GM18511 (cell line): ENCODE results near the gene CMPK1.
"Not testable (repeated sequence)": the region's sequence is repeated elsewhere in the genome, so short reads cannot be mapped to it uniquely, and the experiment has no call there.

ENCODE experiments used
- ATAC-seq: cut with Tn5 transposase; IDR thresholded peaks from one replicate; pipeline ENCODE4 v1.9.1; 2021; ENCODE audit warnings: mild to moderate bottlenecking, moderate library complexity; ENCODE audit not compliant: unreplicated experiment

The CMPK1 gene

DNA sequence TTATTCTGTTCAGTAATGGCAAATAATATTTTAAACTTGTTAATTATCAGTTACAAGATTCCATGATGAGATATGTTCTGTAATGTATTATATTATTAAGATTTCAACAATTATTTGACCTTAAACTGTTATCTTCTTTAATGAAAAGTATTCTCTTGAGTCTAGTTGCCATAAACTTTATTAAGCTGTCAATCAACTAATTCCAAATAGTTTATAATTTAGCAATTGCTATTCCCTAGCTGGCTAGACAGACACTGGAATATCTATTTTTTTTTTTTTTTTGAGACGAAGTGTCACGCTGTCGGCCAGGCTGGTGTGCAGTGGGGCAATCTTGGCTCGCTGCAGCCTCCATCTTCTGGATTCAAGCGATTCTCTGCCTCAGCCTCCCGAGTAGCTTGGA is 3.8 kb downstream of the CMPK1 start:
- ATAC-seq = no peak

DNA sequence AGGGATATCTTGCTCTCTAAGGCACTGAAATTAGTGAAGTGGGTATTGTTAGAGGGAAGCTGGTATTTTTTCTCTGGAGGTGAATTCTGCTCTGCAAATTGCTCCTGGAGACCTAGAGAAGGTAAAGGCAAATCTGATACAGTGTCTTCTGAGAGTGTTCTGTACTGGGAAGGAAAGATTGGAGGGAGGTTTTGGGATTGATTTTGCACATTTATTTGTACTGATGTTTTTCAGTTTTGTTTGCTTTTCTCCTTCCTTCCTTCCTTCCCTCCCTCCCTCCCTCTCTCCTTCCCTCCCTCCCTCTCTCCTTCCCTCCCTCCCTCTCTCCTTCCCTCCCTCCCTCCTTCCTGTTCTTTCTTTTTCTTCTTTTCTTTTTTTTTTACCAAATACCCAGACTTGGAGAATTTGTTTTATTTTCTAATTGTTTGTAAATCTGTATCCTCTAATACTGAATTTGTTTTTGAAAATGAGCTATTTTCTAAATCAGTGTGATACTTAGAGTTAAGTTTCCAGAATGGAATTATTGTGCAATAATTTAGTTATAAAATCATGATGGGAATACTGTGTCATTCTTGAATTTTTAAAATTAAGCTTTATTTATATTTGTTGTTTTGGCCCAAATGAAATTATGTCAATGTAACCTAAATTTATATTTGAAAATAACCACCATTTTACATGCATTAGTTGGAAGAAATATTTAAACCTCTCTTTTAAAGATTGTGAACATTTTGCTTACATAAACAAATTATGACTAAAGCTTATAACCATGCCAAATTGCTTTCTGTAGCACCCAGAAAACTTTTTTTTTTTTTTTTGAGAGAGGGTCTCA is 4.9 kb downstream of the CMPK1 start:
- no peak for ATAC-seq

DNA sequence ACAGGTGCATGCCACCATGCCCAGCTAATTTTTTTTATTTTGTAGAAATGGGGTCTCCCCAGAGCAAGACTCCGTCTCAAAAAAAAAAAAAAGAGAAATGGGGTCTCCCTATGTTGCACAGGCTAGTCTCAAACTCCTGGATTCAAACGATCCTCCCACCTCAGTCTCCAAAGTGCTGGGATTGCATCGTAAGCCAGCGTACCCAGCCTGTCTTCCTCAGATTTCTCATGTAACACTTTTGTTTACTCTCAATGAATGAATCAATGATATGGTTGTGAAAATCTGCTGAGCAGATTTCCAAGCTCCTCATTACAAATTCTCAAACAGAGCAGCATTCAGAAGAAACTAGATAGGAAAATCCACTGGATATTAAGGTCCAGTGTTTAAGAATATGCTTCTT is 6.6 kb downstream of the CMPK1 start:
- no peak for ATAC-seq

DNA sequence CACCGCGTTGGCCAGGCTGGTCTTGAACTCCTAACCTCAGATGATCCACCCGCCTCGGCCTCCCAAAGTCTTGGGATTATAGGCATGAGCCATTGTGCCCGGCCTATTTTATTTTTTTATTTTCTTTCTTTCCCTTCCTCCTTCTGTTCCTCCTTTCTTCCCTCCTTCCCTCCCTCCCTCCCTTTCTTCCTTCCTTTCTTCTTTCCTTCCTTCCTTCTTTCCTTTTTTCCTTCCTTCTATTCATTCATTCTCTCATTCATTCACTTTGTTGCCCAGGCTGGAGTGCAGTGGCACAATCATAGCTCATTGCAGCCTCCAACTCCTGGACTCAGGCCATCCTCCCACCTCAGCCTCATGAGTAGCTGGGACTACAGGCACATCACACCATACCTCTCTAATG is 13.4 kb downstream of the CMPK1 start:
- not testable (repeated sequence) for ATAC-seq

GRCh38 chr1:47347735-47348134 is 14.1 kb downstream of the CMPK1 start:
- no peak for ATAC-seq

DNA sequence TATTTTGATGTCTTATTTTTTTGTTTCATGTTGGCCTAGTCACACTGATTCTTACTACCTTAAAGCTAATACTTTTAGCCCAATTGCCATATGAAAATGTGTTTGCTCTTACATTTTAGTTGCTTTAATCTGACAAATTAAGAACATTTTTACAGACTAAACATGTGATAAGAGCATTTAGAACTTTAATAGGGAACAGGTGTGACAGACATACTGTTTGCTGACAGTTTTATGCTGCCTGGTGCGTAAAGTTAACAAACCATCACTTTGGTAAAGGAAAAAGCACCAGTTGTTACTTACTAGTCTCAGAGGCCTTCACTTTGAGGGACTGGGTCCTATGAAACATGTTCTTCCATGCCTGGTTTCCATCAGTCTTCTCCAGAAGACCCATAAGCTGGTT is 14.7 kb downstream of the CMPK1 start:
- no peak for ATAC-seq

DNA sequence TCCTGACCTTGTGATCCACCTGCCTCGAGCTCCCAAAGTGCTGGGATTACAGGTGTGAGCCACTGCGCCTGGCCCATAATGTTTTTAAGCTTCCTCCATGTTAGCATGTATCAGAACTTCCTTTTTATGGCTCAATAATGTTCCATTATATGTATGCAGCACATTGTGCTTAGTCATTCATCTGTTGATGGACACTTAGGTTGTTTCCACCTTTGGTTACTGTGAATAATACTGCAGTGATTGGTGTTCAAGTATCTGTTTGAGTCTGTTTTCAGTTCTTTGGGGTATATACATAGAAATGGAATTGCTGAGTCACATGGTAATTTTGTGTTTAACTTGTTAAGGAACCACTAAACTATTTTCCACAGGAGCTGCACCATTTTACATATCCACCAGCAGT is 17.7 kb downstream of the CMPK1 start:
- peak; percentile 92 for ATAC-seq

GRCh38 chr1:47361380-47361779 is 27.8 kb downstream of the CMPK1 start:
- ATAC-seq = no peak

- ATAC-seq = no peak
These were observed 29.2 kb downstream of the CMPK1 start for GRCh38 chr1:47362828-47363227.

- ATAC-seq = no peak
These were observed 34.1 kb downstream of the CMPK1 start for GRCh38 chr1:47367651-47368050.

GRCh38 chr1:47371016-47371517 is 37.5 kb downstream of the CMPK1 start:
- ATAC-seq = no peak

- no peak for ATAC-seq
These were observed 40.9 kb downstream of the CMPK1 start for GRCh38 chr1:47374501-47374900.

DNA sequence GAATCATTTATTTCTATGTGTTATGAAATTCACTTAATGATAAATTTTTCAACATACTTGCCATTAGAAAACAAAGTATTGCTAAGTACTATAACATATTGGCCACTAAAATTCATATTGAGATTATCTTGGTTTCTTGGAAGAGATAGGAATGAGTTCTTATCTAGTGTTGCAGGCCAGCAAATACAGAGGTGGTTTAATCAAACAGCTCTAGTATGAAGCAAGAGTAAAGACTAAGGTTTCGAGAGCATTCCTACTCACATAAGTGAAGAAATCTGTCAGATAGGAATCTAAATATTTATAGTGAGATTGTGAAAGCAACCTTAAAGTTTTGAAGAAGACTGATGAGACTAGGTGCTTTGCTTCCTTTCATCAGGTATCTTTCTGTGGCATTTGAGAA is 44.6 kb downstream of the CMPK1 start:
- ATAC-seq = no peak

GRCh38 chr1:47380699-47381098 is 47.1 kb downstream of the CMPK1 start:
- ATAC-seq = no peak

- ATAC-seq = no peak
These were observed 48.9 kb downstream of the CMPK1 start for GRCh38 chr1:47382399-47382983.

DNA sequence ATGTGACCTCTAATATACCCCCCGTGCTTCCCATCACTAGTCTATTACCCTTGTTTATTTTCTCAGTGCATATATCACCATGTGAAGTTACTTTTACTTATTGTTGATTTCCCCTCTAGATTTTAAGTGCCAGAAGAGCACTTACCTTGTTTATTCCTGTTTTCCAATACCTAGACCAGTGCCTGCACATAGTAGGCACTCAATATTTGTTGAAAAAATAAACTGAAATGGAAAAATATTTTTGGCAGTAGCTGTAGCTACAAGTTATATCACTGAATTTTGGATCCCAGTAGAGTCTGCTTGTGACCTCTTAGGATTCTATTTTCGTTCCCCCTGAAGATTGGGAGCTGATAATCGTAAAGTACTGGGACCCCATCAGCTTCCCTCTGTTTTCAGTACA is 50.5 kb downstream of the CMPK1 start:
- ATAC-seq = no peak

- no peak for ATAC-seq
These were observed 51.4 kb downstream of the CMPK1 start for GRCh38 chr1:47385020-47385419.

- no peak for ATAC-seq
These were observed 52.7 kb downstream of the CMPK1 start for GRCh38 chr1:47386268-47386667.

DNA sequence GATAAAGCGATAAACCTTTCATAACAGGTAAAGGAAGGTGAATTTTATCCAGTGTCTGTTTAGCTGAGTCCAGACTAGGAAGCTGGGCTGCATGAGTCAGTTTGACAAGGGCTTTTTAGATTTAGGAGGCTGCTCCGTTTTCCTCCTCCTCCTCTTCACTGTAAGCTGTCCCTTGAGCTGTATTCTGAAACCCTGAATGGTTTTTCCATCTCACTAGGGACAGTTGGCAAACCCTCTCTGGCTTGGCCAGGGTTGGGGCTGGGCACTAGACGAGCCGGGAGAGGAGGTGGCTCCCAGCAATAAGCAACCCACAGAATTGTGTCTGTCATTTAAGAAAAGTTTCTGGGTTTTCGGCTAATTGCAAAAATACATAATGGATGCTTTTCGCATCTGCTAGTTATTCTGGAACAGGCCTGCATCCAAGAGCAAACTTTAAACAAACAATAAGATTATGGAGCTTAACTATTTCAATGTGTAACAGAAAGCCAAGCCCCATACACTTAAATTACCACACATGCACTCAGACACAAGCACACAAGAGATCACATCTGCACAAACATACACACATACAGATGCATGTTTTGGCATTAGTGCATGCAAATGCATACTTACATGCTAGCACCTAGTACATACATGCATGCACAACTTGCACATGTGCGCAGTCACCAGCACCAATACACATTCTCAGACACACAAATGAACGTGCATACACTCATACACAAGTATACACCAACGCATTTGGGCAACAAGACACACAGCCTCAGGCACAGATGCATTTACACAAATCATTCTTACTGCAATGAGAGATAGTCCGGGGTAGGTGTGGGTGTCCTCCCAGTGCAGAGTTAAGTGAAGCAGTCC is 54.7 kb downstream of the CMPK1 start:
- ATAC-seq = no peak

DNA sequence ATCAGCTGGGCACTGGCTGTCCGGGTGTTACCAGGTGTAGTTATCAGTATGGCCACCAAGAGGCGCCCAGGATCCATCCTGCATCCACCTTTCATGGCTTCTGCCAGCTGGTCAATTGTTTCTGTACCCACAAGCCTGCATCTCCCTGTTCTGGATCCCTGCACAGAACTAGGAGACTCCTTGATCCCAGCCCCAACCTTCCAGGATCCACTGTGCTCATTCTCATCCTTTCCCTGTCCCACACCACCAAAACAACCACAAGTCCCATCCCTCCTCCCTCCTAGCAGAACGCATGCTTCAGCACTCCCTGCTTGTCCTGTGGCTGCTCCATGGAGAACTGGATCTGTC is 55.3 kb downstream of the CMPK1 start:
- peak; percentile 82 for ATAC-seq

DNA sequence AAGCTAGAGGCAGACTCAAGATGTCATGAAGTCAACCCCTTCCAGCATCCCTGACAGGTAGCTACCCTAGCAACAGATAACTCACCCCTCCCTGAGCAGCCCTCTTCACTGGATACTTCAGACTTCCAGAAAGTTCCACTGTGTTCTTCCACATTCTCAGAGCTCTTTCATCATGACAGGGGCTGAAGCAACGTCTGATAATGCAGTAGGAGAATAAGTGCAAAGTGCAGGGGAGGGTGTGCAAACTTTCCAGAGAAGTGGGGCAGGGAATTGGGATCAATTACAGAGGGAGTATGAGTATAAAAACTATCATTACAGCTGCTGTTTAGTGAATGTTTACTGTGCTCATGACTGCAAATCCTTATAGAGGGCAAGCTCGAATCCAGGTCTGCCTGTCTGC is 56.1 kb downstream of the CMPK1 start:
- ATAC-seq = no peak

DNA sequence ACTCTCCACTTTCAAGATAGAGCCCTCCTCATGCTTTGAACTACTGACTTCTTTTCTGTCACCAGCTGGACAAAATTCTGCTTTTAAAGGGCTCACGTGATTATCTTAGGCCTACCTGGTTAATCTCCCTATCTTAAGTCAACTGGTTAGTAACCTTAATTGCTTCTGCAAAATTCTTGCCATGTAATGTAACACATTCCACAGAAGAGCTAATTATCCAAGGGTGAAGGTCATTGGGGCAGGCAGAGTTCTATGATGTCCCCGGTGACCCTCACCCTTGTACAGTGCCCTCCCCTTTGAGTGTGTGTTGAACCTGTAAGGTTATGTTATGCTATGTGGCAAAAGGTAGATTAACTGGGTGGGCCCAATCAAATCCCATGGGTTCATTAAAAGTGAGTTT is 57.3 kb downstream of the CMPK1 start:
- no peak for ATAC-seq
